Stimulated activated CD4-positive, alpha-beta T cell treated with anti-CD3 and anti-CD28 coated beads, Interleukin-2, amount 100 ng/mL, for 24 hours (primary cell): ENCODE data around the gene SMIM43.

Experiments
- DNase-seq, 2 donors: peaks; one replicate each; pipeline ENCODE4 v3.0.0-alpha.2; 2020

SMIM43 gene

GRCh38 chr4:121764702-121765367 is at the start of gene SMIM43:
Gene SMIM43, minus strand, starts transcription at chr4:121765164. Its CDS starts 59 bp downstream, at chr4:121765105.
- peak in 1 of 2 donors; percentile 14 for DNase-seq

- DNase-seq = no peak
These were observed 49.8 kb upstream of the SMIM43 start for GRCh38 chr4:121814756-121815155.

- DNase-seq = no peak
These were observed 46.2 kb upstream of the SMIM43 start for GRCh38 chr4:121811122-121811521.

GRCh38 chr4:121806411-121806810 is 41.4 kb upstream of the SMIM43 start:
- DNase-seq = no peak

GRCh38 chr4:121801715-121802075 is 36.7 kb upstream of the SMIM43 start:
- DNase-seq = no peak

GRCh38 chr4:121800961-121801714 is 36.2 kb upstream of the SMIM43 start, which contains the start of gene EXOSC9:
Gene EXOSC9, plus strand, starts transcription at chr4:121801323. Its CDS starts 102 bp downstream, at chr4:121801425.
- DNase-seq = peak; percentile 96

GRCh38 chr4:121800638-121800960 is 35.6 kb upstream of the SMIM43 start:
- no peak for DNase-seq

- no peak for DNase-seq
These were observed 35.0 kb upstream of the SMIM43 start for GRCh38 chr4:121799867-121800501.

GRCh38 chr4:121799208-121799823 is 34.4 kb upstream of the SMIM43 start:
- no peak for DNase-seq

- DNase-seq = no peak
These were observed 31.3 kb upstream of the SMIM43 start for GRCh38 chr4:121796283-121796682.

GRCh38 chr4:121794505-121795188 is 29.7 kb upstream of the SMIM43 start:
- no peak for DNase-seq

GRCh38 chr4:121792966-121793365 is 28.0 kb upstream of the SMIM43 start:
- no peak for DNase-seq

- no peak for DNase-seq
These were observed 26.5 kb upstream of the SMIM43 start for GRCh38 chr4:121791481-121791880.

GRCh38 chr4:121790976-121791375 is 26.0 kb upstream of the SMIM43 start:
- DNase-seq = no peak

GRCh38 chr4:121789960-121790829 is 25.2 kb upstream of the SMIM43 start:
- no peak for DNase-seq

GRCh38 chr4:121789455-121789854 is 24.5 kb upstream of the SMIM43 start:
- no peak for DNase-seq

- no peak for DNase-seq
These were observed 23.9 kb upstream of the SMIM43 start for GRCh38 chr4:121788896-121789295.

GRCh38 chr4:121786221-121786620 is 21.3 kb upstream of the SMIM43 start:
- DNase-seq = no peak

GRCh38 chr4:121785479-121785878 is 20.5 kb upstream of the SMIM43 start:
- DNase-seq = no peak

GRCh38 chr4:121784975-121785374 is 20.0 kb upstream of the SMIM43 start:
- no peak for DNase-seq

GRCh38 chr4:121784401-121784800 is 19.4 kb upstream of the SMIM43 start:
- no peak for DNase-seq

- no peak for DNase-seq
These were observed 18.2 kb upstream of the SMIM43 start for GRCh38 chr4:121783210-121783609.
